Immature natural killer cell (primary cell): ENCODE results near the gene SLC25A43. TPM values are rescaled to one million over a fixed set of nuclear protein-coding genes. Genes with fewer than 3 reads are reported as not detected.
A peak's percentile ranks its signal among the peaks of the same experiment; 100 is the strongest.
"Not testable (repeated sequence)": the region's sequence is repeated elsewhere in the genome, so short reads cannot be mapped to it uniquely, and the experiment has no call there.

Source experiments
- DNase-seq, 3 donors: peaks; one replicate each; pipeline ENCODE4 v3.0.0; 2022; ENCODE audit warnings: mixed read lengths in 1 of 3
- H3K27ac Mint-ChIP-seq, 6 donors: one replicate each; pipeline ENCODE4 v1.8.0; 2020; ENCODE audit warnings: mixed read lengths in 6 of 6, mild to moderate bottlenecking in 5 of 6, inconsistent platforms in 4 of 6, moderate library complexity in 3 of 6
- H3K27me3 Mint-ChIP-seq, 3 donors: one replicate each; pipeline ENCODE4 v1.8.0; 2020 to 2021; ENCODE audit warnings: low read depth in 3 of 3, mild to moderate bottlenecking in 3 of 3, mixed read lengths in 3 of 3, moderate library complexity in 3 of 3, inconsistent platforms in 1 of 3
- H3K36me3 Mint-ChIP-seq, 3 donors: one replicate each; pipeline ENCODE4 v1.8.0; 2020; ENCODE audit warnings: mixed read lengths in 3 of 3, inconsistent platforms in 2 of 3, mild to moderate bottlenecking in 2 of 3
- H3K4me1 Mint-ChIP-seq, 2 donors: one replicate each; pipeline ENCODE4 v1.8.0; 2020; ENCODE audit warnings: inconsistent platforms in 2 of 2, mild to moderate bottlenecking in 2 of 2, mixed read lengths in 2 of 2, moderate library complexity in 1 of 2
- H3K4me3 Mint-ChIP-seq, 5 donors: one replicate each; pipeline ENCODE4 v1.8.0; 2020; ENCODE audit warnings: mild to moderate bottlenecking in 5 of 5, mixed read lengths in 5 of 5, inconsistent platforms in 3 of 5, moderate library complexity in 3 of 5
- H3K9me3 Mint-ChIP-seq, 6 donors: one replicate each; pipeline ENCODE4 v1.8.0; 2020; ENCODE audit warnings: mild to moderate bottlenecking in 6 of 6, mixed read lengths in 6 of 6, inconsistent platforms in 4 of 6, moderate library complexity in 3 of 6
- polyA plus RNA-seq, 3 donors: library from polyadenylated mRNA; unstranded; fragments of 300-500 nt; fragmentation: Illumina TruSeq; gene quantifications; one replicate each; pipeline ENCODE4 v1.2.3, GENCODE V29; 2021

Gene SLC25A43
- polyA plus RNA-seq, 3 donors from 2014 or later = 6.1 to 12.6 (median 10.7) TPM

DNA sequence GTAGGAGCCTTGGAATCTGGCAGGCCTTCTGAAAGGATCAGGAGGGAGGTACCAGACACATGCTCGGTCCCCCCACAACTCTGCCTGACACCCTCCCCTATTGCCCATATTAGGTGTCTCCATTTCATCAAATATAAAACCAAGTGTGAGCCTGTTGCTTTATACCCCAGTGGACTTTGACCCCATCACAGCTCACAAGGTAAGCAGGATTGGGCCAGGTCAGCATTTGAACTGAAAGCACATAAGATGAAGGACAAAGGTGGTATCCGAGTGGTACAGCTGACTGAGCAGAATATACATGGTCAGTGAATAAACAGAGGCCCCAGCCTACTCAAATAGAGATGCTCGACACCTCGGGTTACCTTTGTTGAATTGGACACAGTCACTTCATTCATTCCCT is 20.0 kb downstream of the SLC25A43 start:
- peaks cover 2 to 3% (median 2%) of the 10 kb centered on the region in 3 donors for H3K27me3 Mint-ChIP-seq
- H3K27ac Mint-ChIP-seq = no peak overlapping the region
- no peaks in the 10 kb centered on the region for H3K4me1 Mint-ChIP-seq
- H3K4me3 Mint-ChIP-seq = no peak overlapping the region
- DNase-seq = no peak
- no peaks in the 10 kb centered on the region for H3K9me3 Mint-ChIP-seq
- H3K36me3 Mint-ChIP-seq = peaks cover 0 to 5% (median 0%) of the 10 kb centered on the region in 3 donors

GRCh38 chrX:119419898-119420297 is 20.8 kb downstream of the SLC25A43 start:
- peaks cover 0 to 5% (median 0%) of the 10 kb centered on the region in 3 donors for H3K36me3 Mint-ChIP-seq
- H3K4me1 Mint-ChIP-seq = no peaks in the 10 kb centered on the region
- no peaks in the 10 kb centered on the region for H3K9me3 Mint-ChIP-seq
- peaks cover 2 to 3% (median 2%) of the 10 kb centered on the region in 3 donors for H3K27me3 Mint-ChIP-seq
- DNase-seq = no peak
- no peak overlapping the region for H3K4me3 Mint-ChIP-seq
- H3K27ac Mint-ChIP-seq = no peak overlapping the region

- H3K4me1 Mint-ChIP-seq = peaks cover 8% of the 10 kb centered on the region in 2 donors
- no peak for DNase-seq
- peaks cover 0 to 5% (median 0%) of the 10 kb centered on the region in 3 donors for H3K36me3 Mint-ChIP-seq
- H3K9me3 Mint-ChIP-seq = no peaks in the 10 kb centered on the region
- no peak overlapping the region for H3K27ac Mint-ChIP-seq
- H3K4me3 Mint-ChIP-seq = no peak overlapping the region
- H3K27me3 Mint-ChIP-seq = peaks cover 2 to 4% (median 2%) of the 10 kb centered on the region in 3 donors
Observed at GRCh38 chrX:119421016-119421705, 22.0 kb downstream of the SLC25A43 start.

DNA sequence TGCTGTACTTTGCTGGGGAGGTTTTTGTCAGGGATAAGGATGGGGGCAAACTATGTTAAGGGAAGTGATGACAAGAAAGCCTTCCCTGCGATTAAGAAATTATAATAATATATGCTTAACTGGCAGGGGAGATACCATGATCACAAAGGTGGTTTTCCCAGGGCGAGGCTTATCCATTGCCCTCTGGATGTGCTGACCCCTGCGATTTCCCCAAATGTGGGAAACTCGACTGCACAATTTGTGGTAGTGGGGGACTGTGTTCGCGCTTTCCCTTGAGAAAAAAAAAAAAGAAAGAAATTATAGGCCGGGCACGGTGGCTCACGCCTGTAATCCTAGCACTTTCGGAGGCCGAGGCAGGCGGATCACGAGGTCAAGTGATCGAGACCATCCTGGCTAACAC is 24.5 kb downstream of the SLC25A43 start:
- H3K36me3 Mint-ChIP-seq = peaks cover 0 to 5% (median 0%) of the 10 kb centered on the region in 3 donors
- peaks cover 2 to 4% (median 2%) of the 10 kb centered on the region in 3 donors for H3K27me3 Mint-ChIP-seq
- H3K9me3 Mint-ChIP-seq = no peaks in the 10 kb centered on the region
- H3K4me3 Mint-ChIP-seq = no peak overlapping the region
- peaks cover 26 to 27% of the 10 kb centered on the region in 2 donors for H3K4me1 Mint-ChIP-seq
- DNase-seq = no peak
- no peak overlapping the region for H3K27ac Mint-ChIP-seq

DNA sequence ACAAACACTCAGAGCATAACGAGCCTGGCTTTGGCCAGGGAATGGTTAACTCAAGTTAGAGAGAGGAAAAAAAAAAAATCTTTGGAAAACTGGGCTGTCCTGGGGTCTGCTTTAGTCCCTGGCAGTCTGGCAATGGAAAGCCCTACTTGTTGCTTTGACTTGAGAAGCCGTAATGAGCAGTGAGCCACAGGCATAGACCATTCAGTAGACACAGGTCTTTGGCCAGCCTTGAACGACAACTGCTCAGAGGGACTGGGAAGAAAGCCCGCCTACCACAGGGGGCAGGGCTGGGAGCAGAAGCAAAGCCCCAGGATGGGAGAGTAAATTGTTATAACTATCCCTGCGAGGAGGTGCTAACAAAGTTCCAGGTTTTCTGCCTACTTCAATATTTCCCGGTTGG is 25.9 kb downstream of the SLC25A43 start:
- no peak overlapping the region for H3K4me3 Mint-ChIP-seq
- H3K27me3 Mint-ChIP-seq = peaks cover 2% of the 10 kb centered on the region in 3 donors
- H3K27ac Mint-ChIP-seq = peak overlapping the region; percentile 63 to 86 (median 75)
- H3K4me1 Mint-ChIP-seq = peaks cover 26 to 27% of the 10 kb centered on the region in 2 donors
- no peaks in the 10 kb centered on the region for H3K36me3 Mint-ChIP-seq
- H3K9me3 Mint-ChIP-seq = no peaks in the 10 kb centered on the region
- DNase-seq = no peak

GRCh38 chrX:119427024-119427794 is 28.1 kb downstream of the SLC25A43 start:
- Mint-ChIP-seq H3K27me3 (peaks cover 0 to 2% (median 2%) of the 10 kb centered on the region in 3 donors), H3K4me1 (peaks cover 26 to 27% of the 10 kb centered on the region in 2 donors), H3K27ac (peak overlapping the region; percentile 79 to 95 (median 89)), H3K9me3 (no peaks in the 10 kb centered on the region), H3K4me3 (peak overlapping the region; percentile 41 to 73 (median 69)), H3K36me3 (no peaks in the 10 kb centered on the region)
- peak; percentile 24 to 32 (median 27) for DNase-seq

- Mint-ChIP-seq H3K36me3 (no peaks in the 10 kb centered on the region), H3K4me1 (peaks cover 26 to 27% of the 10 kb centered on the region in 2 donors), H3K4me3 (peak overlapping the region; percentile 14 to 73 (median 60)), H3K27ac (peak overlapping the region in 5 of 6 donors; percentile 79 to 95 (median 92)), H3K27me3 (peaks cover 0 to 2% (median 2%) of the 10 kb centered on the region in 3 donors), H3K9me3 (no peaks in the 10 kb centered on the region)
- no peak for DNase-seq
Observed at GRCh38 chrX:119427795-119428185, 28.7 kb downstream of the SLC25A43 start.

- peaks cover 0 to 3% (median 0%) of the 10 kb centered on the region in 6 donors for H3K9me3 Mint-ChIP-seq
- no peak overlapping the region for H3K27ac Mint-ChIP-seq
- peaks cover 0 to 10% (median 9%) of the 10 kb centered on the region in 3 donors for H3K36me3 Mint-ChIP-seq
- no peak overlapping the region for H3K4me3 Mint-ChIP-seq
- peaks cover 0 to 2% (median 2%) of the 10 kb centered on the region in 3 donors for H3K27me3 Mint-ChIP-seq
- no peak for DNase-seq
- peaks cover 26 to 27% of the 10 kb centered on the region in 2 donors for H3K4me1 Mint-ChIP-seq
Observed at GRCh38 chrX:119429471-119429870, 30.3 kb downstream of the SLC25A43 start.

GRCh38 chrX:119441295-119441694 is 42.2 kb downstream of the SLC25A43 start:
- not testable (repeated sequence) for H3K4me3 Mint-ChIP-seq

DNA sequence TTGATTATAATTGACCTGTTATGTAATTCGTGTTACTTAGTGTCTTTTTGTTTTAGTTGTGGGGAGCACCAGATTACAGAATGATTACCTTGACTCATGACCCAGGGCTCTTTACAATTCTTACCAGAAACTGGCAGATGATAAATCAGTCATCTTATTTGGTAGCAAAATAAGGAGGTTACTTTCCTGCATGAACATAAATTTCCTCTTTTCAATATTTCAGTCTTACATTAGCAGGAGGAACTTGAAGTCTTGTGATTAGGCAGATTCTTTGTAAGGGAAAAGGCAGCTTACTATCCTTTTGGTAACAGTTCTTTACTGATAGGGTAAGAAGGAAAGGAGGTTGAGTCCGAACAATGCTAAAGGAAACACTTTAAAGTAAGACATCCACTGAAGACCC is 43.1 kb downstream of the SLC25A43 start:
- DNase-seq = no peak
- Mint-ChIP-seq H3K36me3 (no peaks in the 10 kb centered on the region), H3K9me3 (no peaks in the 10 kb centered on the region), H3K27ac (no peak overlapping the region), H3K27me3 (no peaks in the 10 kb centered on the region), H3K4me1 (no peaks in the 10 kb centered on the region), H3K4me3 (no peak overlapping the region)

More at GRCh38 chrX:119441295-119441694, 42.2 kb downstream of the SLC25A43 start:
- DNase-seq, H3K27ac Mint-ChIP-seq, H3K27me3 Mint-ChIP-seq, H3K9me3 Mint-ChIP-seq, H3K36me3 Mint-ChIP-seq, H3K4me1 Mint-ChIP-seq: not testable (repeated sequence)

DNA sequence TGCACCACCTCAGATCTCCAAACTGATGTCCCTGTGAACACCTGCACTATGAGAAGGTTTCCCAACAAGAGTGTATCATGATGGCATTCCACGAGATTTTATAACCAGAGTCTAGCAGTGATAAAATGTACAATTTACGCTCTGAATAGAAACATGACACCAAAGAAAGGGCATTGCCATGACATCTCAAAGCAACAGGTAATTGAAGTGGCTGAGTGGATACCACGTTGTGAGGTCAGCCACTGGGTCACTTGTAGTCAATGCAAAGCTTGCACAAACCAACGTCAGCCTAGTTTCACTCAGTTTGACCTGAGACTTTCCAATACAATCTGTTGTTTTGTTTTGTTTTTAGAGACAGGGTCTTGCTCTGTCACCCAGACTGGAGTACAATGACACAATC is 54.1 kb downstream of the SLC25A43 start:
- no peak overlapping the region for H3K27ac Mint-ChIP-seq
- no peaks in the 10 kb centered on the region for H3K9me3 Mint-ChIP-seq
- DNase-seq = no peak
- H3K36me3 Mint-ChIP-seq = peaks cover 0 to 3% (median 3%) of the 10 kb centered on the region in 3 donors
- no peaks in the 10 kb centered on the region for H3K27me3 Mint-ChIP-seq
- H3K4me1 Mint-ChIP-seq = no peaks in the 10 kb centered on the region
- no peak overlapping the region for H3K4me3 Mint-ChIP-seq

GRCh38 chrX:119455264-119455663 is 56.1 kb downstream of the SLC25A43 start:
- peaks cover 0 to 3% (median 3%) of the 10 kb centered on the region in 3 donors for H3K36me3 Mint-ChIP-seq

DNA sequence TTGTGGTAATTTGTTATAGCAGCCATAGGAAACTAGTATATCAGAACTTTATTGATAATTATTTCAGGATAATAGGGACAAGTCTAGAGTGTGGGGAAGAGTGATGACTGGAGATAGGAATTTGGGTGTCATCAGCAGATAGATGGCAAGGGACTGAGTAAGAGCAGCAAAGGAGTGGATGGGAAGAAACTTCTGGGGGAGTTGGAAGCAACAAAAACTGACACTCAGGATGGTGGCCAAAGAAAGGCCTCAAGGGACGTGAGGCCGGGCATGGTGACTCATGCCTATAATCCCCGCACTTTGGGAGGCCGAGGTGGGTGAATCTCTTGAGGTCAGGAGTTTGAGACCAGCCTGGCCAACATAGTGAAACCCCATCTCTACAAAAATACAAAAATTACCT is 60.0 kb downstream of the SLC25A43 start:
- H3K9me3 Mint-ChIP-seq = no peaks in the 10 kb centered on the region
- H3K4me1 Mint-ChIP-seq = no peaks in the 10 kb centered on the region

More at GRCh38 chrX:119455264-119455663, 56.1 kb downstream of the SLC25A43 start:
- Mint-ChIP-seq H3K4me1 (no peaks in the 10 kb centered on the region), H3K4me3 (no peak overlapping the region), H3K27ac (no peak overlapping the region), H3K9me3 (no peaks in the 10 kb centered on the region), H3K27me3 (no peaks in the 10 kb centered on the region)
- DNase-seq = no peak

GRCh38 chrX:119465555-119465954 is 66.4 kb downstream of the SLC25A43 start:
- H3K4me1 Mint-ChIP-seq = peaks cover 7 to 15% of the 10 kb centered on the region in 2 donors
- no peak overlapping the region for H3K4me3 Mint-ChIP-seq
- H3K9me3 Mint-ChIP-seq = no peaks in the 10 kb centered on the region
- no peak overlapping the region for H3K27ac Mint-ChIP-seq
- H3K27me3 Mint-ChIP-seq = peaks cover 3 to 7% (median 5%) of the 10 kb centered on the region in 3 donors
- DNase-seq = no peak
- H3K36me3 Mint-ChIP-seq = no peaks in the 10 kb centered on the region

More for the DNA sequence above, 60.0 kb downstream of the SLC25A43 start:
- Mint-ChIP-seq H3K36me3 (peaks cover 0 to 3% (median 0%) of the 10 kb centered on the region in 3 donors), H3K27ac (no peak overlapping the region), H3K4me3 (no peak overlapping the region), H3K27me3 (peaks cover 0 to 3% (median 0%) of the 10 kb centered on the region in 3 donors)
- DNase-seq = no peak
